Measurements from ENCODE around the gene PACS2.
"Not testable (repeated sequence)": the region's sequence is repeated elsewhere in the genome, so short reads cannot be mapped to it uniquely, and the experiment has no call there.

The PACS2 gene

GRCh38 chr14:105328070-105328677 lies 13.6 kb downstream of the PACS2 start:
- peaks cover 34% of the 10 kb centered on the region; the same call in 1 of the 2 replicates for H3K4me1 ChIP-seq (ENCODE audit: insufficient read depth, low read length)
- H3K27ac ChIP-seq (ENCODE audit: low read length), result no peak overlapping the region
- H3K9ac ChIP-seq (ENCODE audit: low read depth, low read length), result no peak overlapping the region
- no peaks in the 10 kb centered on the region for H3K9me3 ChIP-seq (ENCODE audit: insufficient read depth, low read depth, low read length)
- no peak overlapping the region for H3K4me3 ChIP-seq (ENCODE audit: low read length)
- H3K36me3 ChIP-seq (ENCODE audit: insufficient read depth, low read depth, low read length), result no peaks in the 10 kb centered on the region
- H3K27me3 ChIP-seq (ENCODE audit: insufficient read depth, low read length), result no peaks in the 10 kb centered on the region

DNA sequence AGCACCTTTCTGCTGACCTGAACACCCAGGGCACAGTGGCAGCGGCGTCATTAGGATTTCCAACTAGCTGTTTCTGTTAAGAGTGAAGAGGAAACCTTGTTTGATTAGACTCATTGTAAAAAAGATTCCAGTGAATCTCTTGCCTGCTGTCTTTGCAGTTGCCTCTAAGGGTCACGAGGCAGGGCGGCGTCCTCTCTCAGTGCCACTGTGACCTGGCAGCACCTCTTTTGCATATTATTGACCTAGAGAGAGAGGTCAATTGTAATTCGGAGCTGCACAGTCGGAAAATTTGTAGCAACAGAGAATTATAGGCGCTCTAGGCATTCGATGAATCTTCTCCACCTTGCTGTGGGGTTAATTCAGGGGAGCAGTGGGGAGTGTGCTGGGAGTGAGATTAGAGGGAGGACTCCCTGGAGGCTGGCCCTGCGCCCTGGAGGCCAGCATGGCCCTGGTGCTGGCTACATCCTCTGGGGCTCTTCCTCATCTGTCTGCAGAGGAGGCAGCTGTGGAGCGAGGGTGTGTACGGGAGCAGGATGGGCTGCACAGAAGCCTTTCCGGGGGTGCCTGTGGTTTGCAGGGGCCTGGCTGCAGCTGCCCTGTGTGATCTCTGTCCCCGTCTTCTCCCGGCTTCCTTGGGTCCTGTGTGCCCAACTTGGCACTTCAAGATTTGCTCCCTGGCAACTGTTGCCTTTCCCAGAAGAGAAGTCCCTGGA lies 14.3 kb downstream of the PACS2 start:
- Histone ChIP-seq H3K27ac (ENCODE audit: low read length) (no peak overlapping the region), H3K9ac (ENCODE audit: low read depth, low read length) (no peak overlapping the region), H3K27me3 (ENCODE audit: insufficient read depth, low read length) (no peaks in the 10 kb centered on the region), H3K4me3 (ENCODE audit: low read length) (no peak overlapping the region), H3K4me1 (ENCODE audit: insufficient read depth, low read length) (peaks cover 34% of the 10 kb centered on the region; the same call in 1 of the 2 replicates), H3K9me3 (ENCODE audit: insufficient read depth, low read depth, low read length) (no peaks in the 10 kb centered on the region), H3K36me3 (ENCODE audit: insufficient read depth, low read depth, low read length) (no peaks in the 10 kb centered on the region)

DNA sequence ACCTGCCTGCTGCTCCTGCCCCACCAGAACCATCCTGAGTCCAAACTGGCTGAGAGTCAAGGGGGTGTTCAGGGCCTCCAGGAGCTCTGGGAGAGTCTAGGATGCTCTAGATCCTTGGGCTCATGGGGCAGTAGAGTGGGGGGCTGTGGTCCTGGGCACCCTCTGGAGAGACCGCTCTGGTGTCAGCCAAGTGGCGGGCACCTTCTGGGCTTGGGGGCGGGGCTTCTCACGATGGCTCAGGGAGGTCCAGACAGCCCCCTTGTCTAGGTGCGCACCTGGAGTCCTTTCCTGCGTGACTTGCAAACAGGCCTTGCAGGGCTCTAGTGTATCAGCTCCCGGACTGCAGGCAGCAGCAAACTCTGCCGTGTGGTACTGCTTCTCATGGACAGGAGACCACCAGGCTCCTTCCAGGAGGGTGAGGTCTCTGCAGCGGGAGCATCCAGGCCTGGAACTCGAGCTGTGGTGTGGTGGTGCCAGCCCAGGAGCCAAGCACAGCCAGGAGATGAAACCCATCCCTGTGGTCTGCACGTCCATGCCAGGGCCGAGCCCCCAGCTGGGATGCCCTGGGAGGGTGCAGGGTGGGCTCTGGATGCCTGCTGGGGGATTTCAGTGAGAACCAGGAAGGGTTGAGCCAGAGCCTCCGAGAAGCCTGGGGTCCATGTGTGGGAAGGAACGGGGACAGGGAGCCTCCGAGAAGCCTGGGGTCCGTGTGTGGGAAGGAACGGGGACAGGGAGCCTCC lies 15.0 kb downstream of the PACS2 start:
- Histone ChIP-seq H3K9ac (ENCODE audit: low read depth, low read length) (no peak overlapping the region), H3K4me1 (ENCODE audit: insufficient read depth, low read length) (peaks cover 34% of the 10 kb centered on the region; the same call in 1 of the 2 replicates), H3K27me3 (ENCODE audit: insufficient read depth, low read length) (no peaks in the 10 kb centered on the region), H3K9me3 (ENCODE audit: insufficient read depth, low read depth, low read length) (no peaks in the 10 kb centered on the region), H3K4me3 (ENCODE audit: low read length) (no peak overlapping the region), H3K27ac (ENCODE audit: low read length) (no peak overlapping the region), H3K36me3 (ENCODE audit: insufficient read depth, low read depth, low read length) (no peaks in the 10 kb centered on the region)

- peaks cover 31% of the 10 kb centered on the region; the same call in 1 of the 2 replicates for H3K4me1 ChIP-seq (ENCODE audit: insufficient read depth, low read length)
- no peak overlapping the region for H3K27ac ChIP-seq (ENCODE audit: low read length)
- H3K9ac ChIP-seq (ENCODE audit: low read depth, low read length), result no peak overlapping the region
- no peak overlapping the region for H3K4me3 ChIP-seq (ENCODE audit: low read length)
- H3K27me3 ChIP-seq (ENCODE audit: insufficient read depth, low read length), result no peaks in the 10 kb centered on the region
- no peaks in the 10 kb centered on the region for H3K36me3 ChIP-seq (ENCODE audit: insufficient read depth, low read depth, low read length)
- H3K9me3 ChIP-seq (ENCODE audit: insufficient read depth, low read depth, low read length), result no peaks in the 10 kb centered on the region
Measured at GRCh38 chr14:105330491-105330895, 15.9 kb downstream of the PACS2 start.

DNA sequence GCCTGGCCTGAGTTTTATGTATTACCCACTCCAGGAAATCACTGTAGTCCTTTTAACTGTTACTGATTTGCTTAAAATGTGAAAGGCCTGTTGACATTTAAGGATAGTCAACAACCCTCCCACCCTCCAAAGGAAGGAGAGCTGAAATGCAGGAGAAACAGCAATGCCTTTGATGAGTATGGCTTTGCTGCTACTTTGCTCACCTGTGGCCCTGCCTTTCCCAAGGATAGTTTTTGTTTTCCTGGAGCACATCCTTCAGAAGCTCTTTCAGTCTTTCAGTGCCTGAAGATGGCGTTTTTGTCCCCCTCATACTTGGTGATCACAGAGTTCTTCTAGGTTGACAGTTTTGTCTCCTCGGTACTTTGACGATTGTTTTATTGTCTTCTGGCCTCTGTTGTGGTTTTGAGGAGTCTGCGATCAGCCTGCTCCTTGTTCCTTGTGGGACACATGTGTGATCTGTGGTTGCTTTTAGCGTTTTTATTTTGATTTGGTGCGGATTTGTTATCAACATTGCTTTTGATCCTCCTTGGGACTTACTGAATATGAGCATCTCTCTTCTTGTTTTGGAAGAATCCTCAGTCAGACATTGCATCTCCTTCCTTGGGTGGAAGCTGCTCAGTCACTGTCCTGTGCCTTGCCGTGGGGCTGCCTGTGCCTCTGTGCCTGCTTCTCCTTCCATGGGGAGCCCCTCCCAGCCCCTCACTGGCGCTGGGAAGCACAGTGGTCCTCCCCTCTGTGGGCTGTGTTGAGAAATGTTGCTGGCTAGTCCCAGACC lies 17.2 kb downstream of the PACS2 start:
- Histone ChIP-seq H3K27ac (ENCODE audit: low read length) (no peak overlapping the region), H3K9me3 (ENCODE audit: insufficient read depth, low read depth, low read length) (no peaks in the 10 kb centered on the region), H3K4me1 (ENCODE audit: insufficient read depth, low read length) (peaks cover 30% of the 10 kb centered on the region; the same call in 1 of the 2 replicates), H3K36me3 (ENCODE audit: insufficient read depth, low read depth, low read length) (no peaks in the 10 kb centered on the region), H3K9ac (ENCODE audit: low read depth, low read length) (no peak overlapping the region), H3K27me3 (ENCODE audit: insufficient read depth, low read length) (no peaks in the 10 kb centered on the region), H3K4me3 (ENCODE audit: low read length) (no peak overlapping the region)

DNA sequence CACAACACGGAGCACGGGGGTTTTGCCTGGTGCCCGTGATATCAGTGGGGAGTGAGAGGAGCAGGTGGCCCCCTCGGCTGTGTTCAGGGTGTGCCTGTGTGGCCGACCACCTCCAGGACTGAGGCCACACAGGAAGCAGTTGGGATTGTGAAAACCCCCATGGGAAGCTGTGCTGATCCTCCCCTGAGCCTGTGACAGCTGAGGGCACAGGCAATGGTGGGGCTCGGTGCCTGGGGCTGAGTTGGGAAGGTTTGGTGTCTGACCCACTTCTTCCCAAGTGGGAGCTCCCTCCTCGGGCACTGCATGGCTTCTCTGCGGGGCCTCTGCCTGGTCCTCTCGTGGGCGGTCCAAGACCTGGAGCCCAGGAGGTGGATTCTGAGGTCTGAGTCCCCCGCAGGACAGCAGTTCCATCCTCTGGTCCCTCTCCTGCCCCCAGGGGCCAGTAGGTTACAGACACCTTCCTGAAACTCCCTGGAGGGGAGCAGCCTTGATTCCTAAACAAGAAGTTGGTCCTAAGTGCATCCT lies 17.9 kb downstream of the PACS2 start:
- Histone ChIP-seq H3K9me3 (ENCODE audit: insufficient read depth, low read depth, low read length) (no peaks in the 10 kb centered on the region), H3K9ac (ENCODE audit: low read depth, low read length) (no peak overlapping the region), H3K4me1 (ENCODE audit: insufficient read depth, low read length) (peaks cover 24% of the 10 kb centered on the region; the same call in 1 of the 2 replicates), H3K4me3 (ENCODE audit: low read length) (no peak overlapping the region), H3K27me3 (ENCODE audit: insufficient read depth, low read length) (no peaks in the 10 kb centered on the region), H3K36me3 (ENCODE audit: insufficient read depth, low read depth, low read length) (no peaks in the 10 kb centered on the region), H3K27ac (ENCODE audit: low read length) (no peak overlapping the region)

- Histone ChIP-seq H3K27me3 (ENCODE audit: insufficient read depth, low read length) (no peaks in the 10 kb centered on the region), H3K27ac (ENCODE audit: low read length) (no peak overlapping the region), H3K9ac (ENCODE audit: low read depth, low read length) (no peak overlapping the region), H3K4me3 (ENCODE audit: low read length) (no peak overlapping the region), H3K4me1 (ENCODE audit: insufficient read depth, low read length) (peaks cover 17% of the 10 kb centered on the region; the same call in 1 of the 2 replicates), H3K9me3 (ENCODE audit: insufficient read depth, low read depth, low read length) (no peaks in the 10 kb centered on the region), H3K36me3 (ENCODE audit: insufficient read depth, low read depth, low read length) (no peaks in the 10 kb centered on the region)
Measured at GRCh38 chr14:105333020-105333490, 18.5 kb downstream of the PACS2 start.

- no peak overlapping the region for H3K4me3 ChIP-seq (ENCODE audit: low read length)
- peaks cover 13% of the 10 kb centered on the region; the same call in 1 of the 2 replicates for H3K4me1 ChIP-seq (ENCODE audit: insufficient read depth, low read length)
- H3K27ac ChIP-seq (ENCODE audit: low read length), result no peak overlapping the region
- no peak overlapping the region for H3K9ac ChIP-seq (ENCODE audit: low read depth, low read length)
- no peaks in the 10 kb centered on the region for H3K36me3 ChIP-seq (ENCODE audit: insufficient read depth, low read depth, low read length)
- H3K9me3 ChIP-seq (ENCODE audit: insufficient read depth, low read depth, low read length), result no peaks in the 10 kb centered on the region
- H3K27me3 ChIP-seq (ENCODE audit: insufficient read depth, low read length), result no peaks in the 10 kb centered on the region
Measured at GRCh38 chr14:105333613-105334364, 19.2 kb downstream of the PACS2 start.

DNA sequence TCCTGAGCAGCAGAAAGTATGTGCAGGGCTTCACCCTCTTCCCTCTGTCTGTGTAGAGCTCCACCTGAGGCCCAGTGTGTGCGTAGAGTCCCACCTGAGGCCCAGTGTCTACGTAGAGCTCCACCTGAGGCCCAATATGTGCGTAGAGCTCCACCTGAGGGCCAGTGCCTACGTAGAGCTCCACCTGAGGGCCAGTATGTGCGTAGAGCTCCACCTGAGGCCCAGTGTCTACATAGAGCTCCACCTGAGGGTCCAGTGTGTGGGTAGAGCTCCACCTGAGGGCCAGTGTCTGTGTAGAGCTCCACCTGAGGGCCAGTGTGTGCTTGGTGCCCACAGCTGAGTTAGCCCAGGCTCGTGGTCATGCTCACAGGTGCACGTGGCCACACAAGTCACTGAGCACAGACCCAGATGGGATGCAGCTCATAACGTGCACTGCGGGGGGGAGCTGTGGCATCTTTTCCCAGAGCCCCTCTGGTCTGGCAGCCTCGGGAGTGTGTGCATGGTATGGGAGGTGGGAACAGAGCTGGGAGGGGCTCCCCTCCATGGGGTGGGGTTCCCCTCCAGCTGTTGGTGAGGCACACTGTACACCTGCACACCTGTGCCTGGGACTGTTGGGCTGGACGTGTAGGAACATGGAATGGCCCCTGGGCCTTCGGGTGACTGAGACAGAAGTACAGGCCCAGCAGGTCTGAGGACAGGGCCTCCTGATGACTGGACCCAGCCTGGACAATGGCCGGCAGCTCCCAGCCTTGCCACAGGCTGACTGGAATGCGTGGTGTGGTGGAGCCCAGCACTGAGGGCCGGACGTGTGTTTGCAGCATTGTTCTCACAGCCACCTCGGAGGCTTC lies 20.1 kb downstream of the PACS2 start:
- H3K9ac ChIP-seq (ENCODE audit: low read depth, low read length), result no peak overlapping the region
- no peaks in the 10 kb centered on the region for H3K36me3 ChIP-seq (ENCODE audit: insufficient read depth, low read depth, low read length)
- H3K4me1 ChIP-seq (ENCODE audit: insufficient read depth, low read length), result peaks cover 13% of the 10 kb centered on the region; the same call in 1 of the 2 replicates
- H3K27ac ChIP-seq (ENCODE audit: low read length), result no peak overlapping the region
- H3K4me3 ChIP-seq (ENCODE audit: low read length), result no peak overlapping the region
- no peaks in the 10 kb centered on the region for H3K9me3 ChIP-seq (ENCODE audit: insufficient read depth, low read depth, low read length)
- no peaks in the 10 kb centered on the region for H3K27me3 ChIP-seq (ENCODE audit: insufficient read depth, low read length)

DNA sequence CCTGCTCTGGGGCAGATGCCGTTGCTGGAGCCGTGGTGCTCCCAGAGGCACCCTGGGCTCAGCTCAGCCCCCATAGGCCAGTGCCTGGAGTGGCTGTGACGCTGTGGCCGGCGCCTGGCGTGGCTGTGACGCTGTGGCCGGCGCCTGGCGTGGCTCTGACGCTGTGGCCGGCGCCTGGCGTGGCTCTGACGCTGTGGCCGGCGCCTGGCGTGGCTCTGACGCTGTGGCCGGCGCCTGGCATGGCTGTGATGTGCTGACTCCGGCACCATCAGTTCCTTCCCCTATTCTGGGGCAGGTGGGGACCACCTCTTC lies 20.6 kb downstream of the PACS2 start:
- not testable (repeated sequence) for H3K27ac ChIP-seq (ENCODE audit: low read length); H3K4me3 ChIP-seq (ENCODE audit: low read length); H3K9ac ChIP-seq (ENCODE audit: low read depth, low read length); H3K36me3 ChIP-seq (ENCODE audit: insufficient read depth, low read depth, low read length); H3K9me3 ChIP-seq (ENCODE audit: insufficient read depth, low read depth, low read length); H3K27me3 ChIP-seq (ENCODE audit: insufficient read depth, low read length)
- peaks cover 12% of the 10 kb centered on the region; the same call in 1 of the 2 replicates for H3K4me1 ChIP-seq (ENCODE audit: insufficient read depth, low read length)

All from iPS-20b (cell line).